T-cell (primary cell): ENCODE results near the gene NDE1. TPM values are rescaled to one million over a fixed set of nuclear protein-coding genes. Genes with fewer than 3 reads are reported as not detected.

Source experiments
- ATAC-seq, 4 experiments: fragments of 200-7000 bp in 3 of 4; fragments of 150-1000 bp in 1 of 4; cut with Tn5 transposase; replicated peaks in 1 of 4; 1 replicate in 3 of 4; 2 replicates in 1 of 4; pipeline ENCODE4 v1.10.0; 2021; ENCODE audit warnings: moderate library complexity in 3 of 4, mild to moderate bottlenecking in 2 of 4, moderate number of reproducible peaks in 1 of 4
- CTCF ChIA-PET, 2 donors: fragments of 300-600 bp; sonication (Branson Sonifier 250); formaldehyde crosslinking; loops; one replicate each; lab custom pipeline; 2022; ENCODE audit warnings: antibody characterized with exemption in 2 of 2; lab: Charles Lee
- POLR2A ChIA-PET, 2 donors: fragments of 300-600 bp; sonication (Branson Sonifier 250); formaldehyde crosslinking; loops; one replicate each; lab custom pipeline; 2022; ENCODE audit warnings: antibody characterized with exemption in 2 of 2; lab: Charles Lee
- DNase-seq, 35 experiments: peaks; one replicate each; pipeline versions ENCODE4 v3.0.0 to v3.0.0-alpha.2; 2013 to 2023
- H3K27ac ChIP-seq: one replicate; pipeline ENCODE4 v1.5.1; 2013; ENCODE audit warnings: low read length
- H3K27me3 ChIP-seq, 2 experiments: replicated peaks in 1 of 2; 1 replicate in 1 of 2; 2 replicates in 1 of 2; pipeline versions ENCODE4 v1.6.1 to v1.7.0; 2013; ENCODE audit warnings: low read length in 1 of 2, mixed read lengths in 1 of 2; ENCODE audit not compliant: control insufficient read depth in 2 of 2, insufficient read depth in 2 of 2; ENCODE audit errors: extremely low read depth in 1 of 2
- H3K36me3 ChIP-seq, 2 donors: 1 replicate in 1 of 2; 2 replicates in 1 of 2; pipeline versions ENCODE4 v1.6.1 to v1.7.0; 2013; ENCODE audit warnings: low read length in 1 of 2; ENCODE audit not compliant: control insufficient read depth in 2 of 2, insufficient read depth in 1 of 2; ENCODE audit errors: extremely low read depth in 1 of 2
- H3K4me1 ChIP-seq, 2 experiments: 1 replicate in 1 of 2; 2 replicates in 1 of 2; pipeline versions ENCODE4 v1.6.1 to v1.7.0; 2013; ENCODE audit warnings: low read length in 2 of 2, mixed read lengths in 1 of 2; ENCODE audit not compliant: insufficient read depth in 2 of 2, control insufficient read depth in 1 of 2; ENCODE audit errors: extremely low read depth in 1 of 2
- H3K4me3 ChIP-seq, 2 donors: 1 replicate in 1 of 2; 2 replicates in 1 of 2; pipeline versions ENCODE4 v1.5.1 to v1.7.0; 2013; ENCODE audit warnings: mild to moderate bottlenecking in 2 of 2, low read length in 1 of 2, moderate library complexity in 1 of 2; ENCODE audit not compliant: control insufficient read depth in 1 of 2; ENCODE audit errors: extremely low read depth in 1 of 2
- H3K9me3 ChIP-seq: 2 replicates; pipeline ENCODE4 v1.7.0; 2013
- H3K27ac Mint-ChIP-seq, 2 donors: one replicate each; pipeline ENCODE4 v1.8.0; 2020 to 2021; ENCODE audit warnings: mild to moderate bottlenecking in 2 of 2, mixed read lengths in 2 of 2
- H3K27me3 Mint-ChIP-seq, 2 donors: one replicate each; pipeline ENCODE4 v1.8.0; 2021 to 2022; ENCODE audit warnings: mixed read lengths in 2 of 2
- H3K36me3 Mint-ChIP-seq: one replicate; pipeline ENCODE4 v1.8.0; 2021; ENCODE audit warnings: mixed read lengths
- H3K4me1 Mint-ChIP-seq, 3 donors: one replicate each; pipeline ENCODE4 v1.8.0; 2020 to 2022; ENCODE audit warnings: mixed read lengths in 3 of 3, mild to moderate bottlenecking in 1 of 3
- H3K4me3 Mint-ChIP-seq, 3 donors: one replicate each; pipeline ENCODE4 v1.8.0; 2020 to 2022; ENCODE audit warnings: mild to moderate bottlenecking in 3 of 3, mixed read lengths in 3 of 3, moderate library complexity in 3 of 3
- H3K9me3 Mint-ChIP-seq, 3 donors: one replicate each; pipeline ENCODE4 v1.8.0; 2020 to 2022; ENCODE audit warnings: mixed read lengths in 3 of 3
- WGBS: methylation state at CpG from one replicate; pipeline ENCODE4 v1.1.5; 2013; ENCODE audit warnings: missing lambda C conversion rate; ENCODE audit not compliant: insufficient coverage; 5-methylcytosine and 5-hydroxymethylcytosine counted together
- total RNA-seq, 35 experiments: library from RNA in 6 of 35; stranded (reverse) in 6 of 35; fragments of 120-200 nt in 1 of 35; gene quantifications; one replicate each; pipeline versions ENCODE4 v1.2.1 to v1.2.4 and lab custom pipeline; 2013 to 2026

The NDE1 gene
- total RNA-seq, 5 donors from 2014 or later (not counting 1 experiment from before 2014, with no cell fraction given), result 90.8 to 110 (median 103) TPM

DNA sequence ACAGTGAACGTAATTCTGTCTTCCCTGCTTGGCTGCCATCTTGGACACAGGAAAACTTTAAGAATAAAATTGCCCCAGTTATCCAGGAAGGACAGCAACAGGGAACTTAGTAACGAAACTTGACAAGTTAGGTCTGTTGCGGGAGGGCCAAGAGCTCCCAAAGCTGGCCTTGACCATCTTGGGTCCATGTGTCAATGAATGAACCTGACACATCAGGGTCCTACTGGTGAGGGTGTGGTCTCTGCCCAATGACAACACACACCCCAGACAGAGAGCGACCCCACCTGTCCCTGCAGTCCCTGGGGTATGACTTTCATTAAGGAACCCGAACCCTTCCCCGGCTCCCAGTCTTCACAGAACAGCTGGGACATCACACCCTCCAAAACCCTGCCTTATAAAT lies 96.3 kb downstream of the NDE1 start:
- Mint-ChIP-seq H3K4me3 (no peak overlapping the region), H3K27me3 (no peaks in the 10 kb centered on the region), H3K4me1 (no peaks in the 10 kb centered on the region), H3K36me3 (peaks cover 32% of the 10 kb centered on the region), H3K27ac (no peak overlapping the region), H3K9me3 (peaks cover 0 to 5% (median 2%) of the 10 kb centered on the region in 3 donors)
- DNase-seq, result no peak
- H3K27me3 ChIP-seq, result no peaks in the 10 kb centered on the region
- no peaks in the 10 kb centered on the region for H3K4me1 ChIP-seq
- POLR2A ChIA-PET, result no interaction called here
- no peak overlapping the region for H3K27ac ChIP-seq
- CTCF ChIA-PET, result no interaction called here
- H3K9me3 ChIP-seq, result no peaks in the 10 kb centered on the region
- 96% methylated on average over 6 of the region's 6 CpGs for WGBS
- no peak for ATAC-seq
- peaks cover 0 to 13% of the 10 kb centered on the region in 2 donors for H3K36me3 ChIP-seq
- no peak overlapping the region for H3K4me3 ChIP-seq

DNA sequence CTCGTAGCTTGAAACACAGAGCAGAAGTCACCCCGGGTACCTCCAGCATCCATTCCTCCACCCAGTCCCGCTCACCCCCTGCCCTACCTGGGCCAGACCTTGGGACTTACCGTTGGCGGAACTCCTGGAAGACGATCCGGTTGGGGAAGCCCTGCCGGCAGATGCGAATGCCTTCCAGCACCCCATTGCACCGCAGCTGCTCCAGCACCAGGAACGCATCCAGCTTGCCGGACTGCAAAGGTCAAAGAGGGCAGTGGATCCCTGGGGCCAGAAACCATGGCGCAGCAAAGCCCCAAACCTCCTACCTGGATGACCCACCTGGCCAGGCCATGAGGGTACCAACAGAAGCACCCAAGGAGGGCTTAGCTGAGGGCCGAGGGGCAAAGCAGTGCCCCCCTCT lies 97.9 kb downstream of the NDE1 start:
- ChIA-PET CTCF (interaction anchor here in 1 of 2 donors (0.7 kb wide), 1 partner anchor 320 kb away, joined by 3 read pairs; no protein-coding TSS in a partner anchor), POLR2A (no interaction called here)
- H3K36me3 Mint-ChIP-seq, result peaks cover 25% of the 10 kb centered on the region
- no peaks in the 10 kb centered on the region for H3K4me1 ChIP-seq
- no peaks in the 10 kb centered on the region for H3K27me3 Mint-ChIP-seq
- H3K9me3 ChIP-seq, result no peaks in the 10 kb centered on the region
- ATAC-seq (no peak), DNase-seq (no peak)
- WGBS, result 96% methylated on average over 14 of the region's 14 CpGs
- no peak overlapping the region for H3K4me3 ChIP-seq
- no peak overlapping the region for H3K27ac ChIP-seq
- no peaks in the 10 kb centered on the region for H3K4me1 Mint-ChIP-seq
- H3K36me3 ChIP-seq, result peaks cover 0 to 8% of the 10 kb centered on the region in 2 donors
- no peaks in the 10 kb centered on the region for H3K27me3 ChIP-seq
- no peak overlapping the region for H3K27ac Mint-ChIP-seq
- no peak overlapping the region for H3K4me3 Mint-ChIP-seq
- H3K9me3 Mint-ChIP-seq, result no peaks in the 10 kb centered on the region

DNA sequence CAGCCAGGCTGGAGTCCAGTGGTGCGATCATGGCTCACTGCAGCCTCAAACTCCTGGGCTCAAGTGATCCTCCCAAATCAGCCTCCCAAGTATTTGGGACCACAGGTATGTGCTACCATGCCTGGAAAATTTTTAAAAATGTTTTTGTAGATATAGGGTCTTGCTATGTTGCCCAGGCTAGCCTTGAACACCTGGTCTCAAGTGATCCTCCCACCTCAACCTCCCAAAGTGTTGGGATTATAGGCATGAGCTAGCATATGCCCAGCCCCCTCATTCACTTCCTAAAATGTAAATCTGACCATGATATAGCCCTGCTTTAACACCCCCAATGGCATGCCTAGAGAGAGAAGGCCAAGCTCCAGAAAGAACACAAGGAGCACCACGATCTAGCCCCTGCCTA lies 98.6 kb downstream of the NDE1 start:
- H3K4me3 ChIP-seq, result no peak overlapping the region
- no peaks in the 10 kb centered on the region for H3K9me3 Mint-ChIP-seq
- H3K27ac Mint-ChIP-seq, result no peak overlapping the region
- ATAC-seq, result no peak
- H3K4me1 ChIP-seq, result no peaks in the 10 kb centered on the region
- H3K27ac ChIP-seq, result no peak overlapping the region
- H3K9me3 ChIP-seq, result no peaks in the 10 kb centered on the region
- no peaks in the 10 kb centered on the region for H3K27me3 Mint-ChIP-seq
- CTCF ChIA-PET, result no interaction called here
- peaks cover 22% of the 10 kb centered on the region for H3K36me3 Mint-ChIP-seq
- DNase-seq, result no peak
- H3K4me3 Mint-ChIP-seq, result no peak overlapping the region
- no peaks in the 10 kb centered on the region for H3K27me3 ChIP-seq
- no CpG with 5 or more reads among the region's 2 CpGs for WGBS
- no peaks in the 10 kb centered on the region for H3K4me1 Mint-ChIP-seq
- peaks cover 0 to 4% of the 10 kb centered on the region in 2 donors for H3K36me3 ChIP-seq
- POLR2A ChIA-PET, result no interaction called here

DNA sequence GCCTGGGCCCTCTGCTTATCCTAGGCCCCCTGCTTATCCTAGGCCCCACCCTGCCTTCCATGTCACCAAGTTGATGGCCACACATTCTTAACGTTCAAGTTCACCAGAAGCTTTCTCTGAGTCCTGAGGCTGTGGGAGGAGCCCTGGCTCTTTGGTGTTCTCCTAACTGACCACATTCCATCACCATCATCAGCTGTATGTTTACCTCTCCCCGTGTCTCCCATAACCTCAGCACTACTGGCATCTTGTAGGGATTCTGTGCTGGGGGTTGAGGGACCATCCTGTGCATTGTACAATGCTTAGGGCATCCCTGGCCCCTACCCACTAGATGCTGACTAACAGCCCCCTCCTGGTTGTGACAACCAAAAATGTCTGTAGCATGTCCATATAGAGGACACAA lies 99.3 kb downstream of the NDE1 start:
- Histone ChIP-seq H3K9me3 (no peaks in the 10 kb centered on the region), H3K36me3 (peaks cover 0 to 4% of the 10 kb centered on the region in 2 donors), H3K4me3 (no peak overlapping the region), H3K27me3 (no peaks in the 10 kb centered on the region), H3K4me1 (no peaks in the 10 kb centered on the region), H3K27ac (no peak overlapping the region)
- ChIA-PET CTCF (no interaction called here), POLR2A (interaction anchor here in 1 of 2 donors (0.6 kb wide), 1 partner anchor 301 kb away, joined by 7 read pairs; no protein-coding TSS in a partner anchor)
- Mint-ChIP-seq H3K36me3 (peaks cover 21% of the 10 kb centered on the region), H3K27me3 (no peaks in the 10 kb centered on the region), H3K4me3 (no peak overlapping the region), H3K9me3 (no peaks in the 10 kb centered on the region), H3K27ac (no peak overlapping the region), H3K4me1 (no peaks in the 10 kb centered on the region)
- ATAC-seq (no peak), DNase-seq (no peak)
- no CpG with 5 or more reads among the region's 2 CpGs for WGBS

DNA sequence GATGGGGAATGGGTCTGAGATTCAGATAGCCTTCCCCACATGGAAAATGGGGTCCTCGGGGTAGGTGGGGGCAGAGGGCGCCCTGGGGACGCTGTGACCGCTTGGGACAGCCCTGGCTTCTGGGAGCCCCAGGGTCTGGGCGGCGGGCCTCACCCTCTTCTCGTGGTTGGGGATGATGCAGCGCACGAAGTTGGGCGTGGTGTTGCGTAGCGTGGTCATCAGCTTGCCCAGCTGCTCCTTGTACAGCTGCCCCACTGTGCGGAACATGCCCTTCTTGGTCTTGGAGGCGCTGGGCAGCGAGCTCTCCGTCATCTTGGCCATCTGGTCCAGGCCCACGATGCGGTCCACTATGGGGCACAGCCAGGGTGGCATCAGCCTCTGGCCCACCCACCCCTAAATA lies 99.9 kb downstream of the NDE1 start:
- H3K9me3 Mint-ChIP-seq, result no peaks in the 10 kb centered on the region
- DNase-seq, result no peak

DNA sequence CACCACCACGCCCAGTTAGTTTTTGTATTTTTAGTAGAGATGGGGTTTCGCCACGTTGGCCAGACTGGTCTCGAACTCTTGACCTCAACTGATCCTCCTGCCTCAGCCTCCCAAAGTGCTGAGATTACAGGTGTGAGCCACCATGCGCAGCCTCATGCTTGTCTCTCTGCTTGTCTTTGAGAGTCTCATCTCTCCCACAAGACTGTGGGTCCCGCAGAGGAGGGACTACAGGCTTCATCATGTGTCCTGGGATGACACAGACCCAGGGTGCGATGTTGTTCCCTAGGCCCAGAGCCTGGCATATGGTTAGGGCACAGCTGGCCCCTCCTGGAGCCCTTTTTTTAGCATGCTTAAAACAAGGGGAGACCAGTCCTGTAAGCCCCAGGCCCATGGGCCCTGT lies 101.9 kb downstream of the NDE1 start:
- H3K27ac Mint-ChIP-seq, result no peak overlapping the region

More for the DNA sequence above, 99.9 kb downstream of the NDE1 start:
- CTCF ChIA-PET, result no interaction called here
- no peak for ATAC-seq
- Histone ChIP-seq H3K27ac (no peak overlapping the region), H3K4me3 (no peak overlapping the region), H3K27me3 (no peaks in the 10 kb centered on the region), H3K9me3 (no peaks in the 10 kb centered on the region), H3K4me1 (no peaks in the 10 kb centered on the region), H3K36me3 (peaks cover 0 to 4% of the 10 kb centered on the region in 2 donors)
- Mint-ChIP-seq H3K27me3 (no peaks in the 10 kb centered on the region), H3K27ac (no peak overlapping the region), H3K4me1 (no peaks in the 10 kb centered on the region), H3K36me3 (peaks cover 21% of the 10 kb centered on the region), H3K4me3 (no peak overlapping the region)
- 90% methylated on average over 13 of the region's 18 CpGs for WGBS
- POLR2A ChIA-PET, result no interaction called here

More for the DNA sequence above, 101.9 kb downstream of the NDE1 start:
- Mint-ChIP-seq H3K4me3 (no peak overlapping the region), H3K9me3 (no peaks in the 10 kb centered on the region), H3K27me3 (no peaks in the 10 kb centered on the region), H3K4me1 (peaks cover 0 to 3% (median 0%) of the 10 kb centered on the region in 3 donors), H3K36me3 (peaks cover 21% of the 10 kb centered on the region)
- CTCF ChIA-PET, result no interaction called here
- DNase-seq (no peak), ATAC-seq (no peak)
- no peak overlapping the region for H3K4me3 ChIP-seq
- POLR2A ChIA-PET, result no interaction called here
- no peaks in the 10 kb centered on the region for H3K9me3 ChIP-seq
- 89% methylated on average over 3 of the region's 7 CpGs for WGBS
- H3K36me3 ChIP-seq, result peaks cover 0 to 4% of the 10 kb centered on the region in 2 donors
- H3K27me3 ChIP-seq, result peaks cover 0 to under 1% of the 10 kb centered on the region in 2 experiments
- peaks cover 0 to 2% of the 10 kb centered on the region in 2 experiments for H3K4me1 ChIP-seq
- no peak overlapping the region for H3K27ac ChIP-seq
